GM19468 (cell line): Measurements from ENCODE around the gene SCN7A.
"Not testable (repeated sequence)": the region's sequence is repeated elsewhere in the genome, so short reads cannot be mapped to it uniquely, and the experiment has no call there.

Experiments
- ATAC-seq: cut with Tn5 transposase; IDR thresholded peaks from one replicate; pipeline ENCODE4 v1.9.1; 2021; ENCODE audit warnings: mild to moderate bottlenecking, moderate library complexity, moderate number of reproducible peaks; ENCODE audit not compliant: unreplicated experiment; ENCODE audit errors: extremely low read depth

Gene SCN7A

GRCh38 chr2:166364476-166365161 is 129.4 kb downstream of the SCN7A start:
- no peak for ATAC-seq

GRCh38 chr2:166361351-166362153 is 132.5 kb downstream of the SCN7A start:
- no peak for ATAC-seq

GRCh38 chr2:166360906-166361305 is 133.1 kb downstream of the SCN7A start:
- no peak for ATAC-seq

- ATAC-seq = no peak
Measured at GRCh38 chr2:166360426-166360825, 133.6 kb downstream of the SCN7A start.

GRCh38 chr2:166357950-166358321 is 136.1 kb downstream of the SCN7A start:
- ATAC-seq = not testable (repeated sequence)

- no peak for ATAC-seq
Measured at GRCh38 chr2:166357068-166357949, 136.7 kb downstream of the SCN7A start.
